GM21737 (cell line): ENCODE measurements around the gene HHLA2.

ENCODE experiments used
- ATAC-seq: cut with Tn5 transposase; IDR thresholded peaks from one replicate; pipeline ENCODE4 v1.9.1; 2021; ENCODE audit warnings: mild to moderate bottlenecking, moderate library complexity; ENCODE audit not compliant: unreplicated experiment

HHLA2 gene

GRCh38 chr3:108416111-108416869 lies 119.9 kb downstream of the HHLA2 start:
- no peak for ATAC-seq

DNA sequence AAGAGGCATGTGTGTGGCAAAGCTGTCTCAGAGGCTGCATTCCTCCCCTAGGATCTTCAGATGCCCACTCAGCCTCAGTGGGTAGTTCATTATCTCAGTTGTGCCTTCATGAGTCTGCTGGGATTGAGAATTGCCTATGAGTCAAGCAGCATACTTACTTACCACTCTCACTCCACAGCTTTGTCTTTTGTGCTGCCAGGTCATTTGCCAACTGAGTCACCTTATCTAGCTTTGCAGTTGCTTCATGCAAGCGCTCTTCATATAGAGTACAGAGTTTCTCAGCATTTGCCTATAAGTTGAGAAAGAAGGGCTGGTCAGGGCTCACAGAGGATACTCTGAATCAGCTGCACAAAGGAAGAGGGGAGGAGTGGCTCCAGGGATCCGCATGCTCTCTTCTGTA lies 124.6 kb downstream of the HHLA2 start:
- ATAC-seq = no peak
